ENCODE results near the gene TAL1. TPM values are rescaled to one million over a fixed set of nuclear protein-coding genes. Genes with fewer than 3 reads are reported as not detected.

TAL1 gene
- total RNA-seq, 3 donors from 2014 or later: 1.2 to 3.0 (median 2.4) TPM

- DNase-seq (no peak), ATAC-seq (no peak)
- no peak for TF ChIP-seq CTCF (IDR thresholded peaks at IDR 0.05)
- Histone ChIP-seq H3K36me3 (ENCODE audit: low read depth) (no peaks in the 10 kb centered on the region), H3K9me3 (no peaks in the 10 kb centered on the region), H3K4me1 (ENCODE audit: low read depth) (no peaks in the 10 kb centered on the region), H3K4me3 (no peak overlapping the region)
- intact Hi-C loops (cut with DNase I, micrococcal nuclease): no loop called here
These were observed 25.2 kb upstream of the TAL1 start for GRCh38 chr1:47257224-47257623.

GRCh38 chr1:47252795-47253194 lies 20.8 kb upstream of the TAL1 start:
- Histone ChIP-seq H3K36me3 (ENCODE audit: low read depth) (no peaks in the 10 kb centered on the region), H3K9me3 (no peaks in the 10 kb centered on the region), H3K4me3 (no peak overlapping the region), H3K4me1 (ENCODE audit: low read depth) (no peaks in the 10 kb centered on the region)
- intact Hi-C loops (cut with DNase I, micrococcal nuclease): no loop called here
- no peak for DNase-seq
- ATAC-seq: no peak
- TF ChIP-seq CTCF (IDR thresholded peaks at IDR 0.05): no peak

GRCh38 chr1:47252369-47252768 lies 20.3 kb upstream of the TAL1 start:
- ATAC-seq (no peak), DNase-seq (no peak)
- Histone ChIP-seq H3K36me3 (ENCODE audit: low read depth) (no peaks in the 10 kb centered on the region), H3K4me1 (ENCODE audit: low read depth) (no peaks in the 10 kb centered on the region), H3K4me3 (no peak overlapping the region), H3K9me3 (no peaks in the 10 kb centered on the region)
- TF ChIP-seq CTCF (IDR thresholded peaks at IDR 0.05): no peak
- intact Hi-C loops (cut with DNase I, micrococcal nuclease): no loop called here

- ATAC-seq: no peak
- intact Hi-C loops (cut with DNase I, micrococcal nuclease): no loop called here
- H3K4me3 ChIP-seq: no peak overlapping the region
- H3K4me1 ChIP-seq (ENCODE audit: low read depth): no peaks in the 10 kb centered on the region
- H3K9me3 ChIP-seq: no peaks in the 10 kb centered on the region
- no peaks in the 10 kb centered on the region for H3K36me3 ChIP-seq (ENCODE audit: low read depth)
- no peak for DNase-seq
- TF ChIP-seq CTCF (IDR thresholded peaks at IDR 0.05): no peak
These were observed 17.7 kb upstream of the TAL1 start for GRCh38 chr1:47249755-47250154.

- Histone ChIP-seq H3K4me3 (no peak overlapping the region), H3K9me3 (no peaks in the 10 kb centered on the region), H3K36me3 (ENCODE audit: low read depth) (no peaks in the 10 kb centered on the region), H3K4me1 (ENCODE audit: low read depth) (no peaks in the 10 kb centered on the region)
- DNase-seq (no peak), ATAC-seq (no peak)
- intact Hi-C loops (cut with DNase I, micrococcal nuclease): no loop called here
- TF ChIP-seq CTCF (IDR thresholded peaks at IDR 0.05): no peak
These were observed 12.4 kb upstream of the TAL1 start for GRCh38 chr1:47244339-47244862.

- DNase-seq: no peak
- H3K9me3 ChIP-seq: no peaks in the 10 kb centered on the region
- H3K36me3 ChIP-seq (ENCODE audit: low read depth): no peaks in the 10 kb centered on the region
- intact Hi-C loops (cut with DNase I, micrococcal nuclease): no loop called here
- no peaks in the 10 kb centered on the region for H3K4me1 ChIP-seq (ENCODE audit: low read depth)
- no peak for ATAC-seq
- H3K4me3 ChIP-seq: no peak overlapping the region
- no peak for TF ChIP-seq CTCF (IDR thresholded peaks at IDR 0.05)
These were observed 11.9 kb upstream of the TAL1 start for GRCh38 chr1:47243910-47244309.

Data from mucosa of descending colon (tissue), 3 donors.